Activated B cell treated with CpG ODN at 0.5 μM for 24 hours (primary cell): Measurements from ENCODE around the gene CRIP3. TPM values are rescaled to one million over a fixed set of nuclear protein-coding genes. Genes with fewer than 3 reads are reported as not detected.

Experiments
- ATAC-seq: fragments of 200-7000 bp; cut with Tn5 transposase; one replicate; pipeline ENCODE4 v1.10.0; 2021; ENCODE audit warnings: low read depth, mild to moderate bottlenecking, moderate library complexity
- CTCF ChIA-PET: fragments of 350-600 bp; sonication (Branson Sonifier 250); formaldehyde crosslinking; loops from one replicate; lab custom pipeline; 2021; ENCODE audit warnings: antibody characterized with exemption; lab: Charles Lee
- POLR2A ChIA-PET: fragments of 350-600 bp; sonication (Branson Sonifier 250); formaldehyde crosslinking; loops from one replicate; lab custom pipeline; 2021; ENCODE audit warnings: antibody characterized with exemption; lab: Charles Lee
- DNase-seq: peaks from one replicate; pipeline ENCODE4 v3.0.0; 2022
- H3K27ac Mint-ChIP-seq: one replicate; pipeline ENCODE4 v1.8.0; 2020; ENCODE audit warnings: mixed read lengths
- H3K27me3 Mint-ChIP-seq: one replicate; pipeline ENCODE4 v1.8.0; 2021; ENCODE audit warnings: mixed read lengths
- H3K36me3 Mint-ChIP-seq: one replicate; pipeline ENCODE4 v1.8.0; 2021; ENCODE audit warnings: low read depth, mixed read lengths
- H3K4me1 Mint-ChIP-seq: one replicate; pipeline ENCODE4 v1.8.0; 2021; ENCODE audit warnings: mixed read lengths
- H3K4me3 Mint-ChIP-seq: one replicate; pipeline ENCODE4 v1.8.0; 2020; ENCODE audit warnings: mild to moderate bottlenecking, mixed read lengths
- H3K9me3 Mint-ChIP-seq: one replicate; pipeline ENCODE4 v1.8.0; 2020; ENCODE audit warnings: mixed read lengths
- CTCF ChIP-seq: fragments of 200-600 bp; IDR thresholded peaks from one replicate; pipeline ENCODE4 v1.8.0; 2022; ENCODE audit warnings: antibody characterized with exemption, mild to moderate bottlenecking
- intact Hi-C: fragments of 100-400 bp; cut with micrococcal nuclease; formaldehyde crosslinking; loops from one replicate; pipeline ENCODE4 v1.15.1; 2024
- total RNA-seq: library from RNA; stranded (reverse); gene quantifications from 2 replicates; pipeline ENCODE4 v1.2.3, GENCODE V29; 2022

Gene CRIP3
- total RNA-seq, 1 donor from 2014 or later: 49.9 TPM

GRCh38 chr6:43262780-43263313 is 45.8 kb downstream of the CRIP3 start:
- H3K36me3 Mint-ChIP-seq: no peaks in the 10 kb centered on the region
- H3K4me1 Mint-ChIP-seq: peaks cover 6% of the 10 kb centered on the region
- no peak overlapping the region for H3K27ac Mint-ChIP-seq
- no peak overlapping the region for H3K4me3 Mint-ChIP-seq
- intact Hi-C loops: loop anchor here (1.0 to 2.0 kb wide), 6 partner anchors 45 to 243 kb away; partner anchors contain the start of genes CRIP3 and DLK2
- POLR2A ChIA-PET: interaction anchor here (0.5 to 0.6 kb wide), 3 partner anchors 244 to 1577 kb away, joined by 3 to 6 read pairs (median 5); partner anchors contain the start of gene CNPY3
- H3K27me3 Mint-ChIP-seq: no peaks in the 10 kb centered on the region
- no peak for TF ChIP-seq CTCF
- ATAC-seq (no peak), DNase-seq (no peak)
- CTCF ChIA-PET: interaction anchor here (1.0 to 3.7 kb wide), 10 partner anchors 45 to 244 kb away, joined by 3 to 24 read pairs (median 8); partner anchors contain the start of gene CRIP3
- H3K9me3 Mint-ChIP-seq: no peaks in the 10 kb centered on the region

GRCh38 chr6:43262000-43262779 is 46.4 kb downstream of the CRIP3 start:
- no peak for TF ChIP-seq CTCF
- H3K4me3 Mint-ChIP-seq: no peak overlapping the region
- H3K36me3 Mint-ChIP-seq: no peaks in the 10 kb centered on the region
- H3K27me3 Mint-ChIP-seq: peaks cover 3% of the 10 kb centered on the region
- intact Hi-C loops: loop anchor here (2.0 kb wide), 1 partner anchor 193 kb away; the partner anchor contains the start of gene DLK2
- H3K9me3 Mint-ChIP-seq: no peaks in the 10 kb centered on the region
- ATAC-seq (no peak), DNase-seq (no peak)
- ChIA-PET POLR2A (no interaction called here), CTCF (interaction anchor here (0.9 to 3.7 kb wide), 9 partner anchors 73 to 244 kb away, joined by 3 to 24 read pairs (median 4); no protein-coding TSS in a partner anchor)
- peaks cover 6% of the 10 kb centered on the region for H3K4me1 Mint-ChIP-seq
- no peak overlapping the region for H3K27ac Mint-ChIP-seq

GRCh38 chr6:43261198-43261597 is 47.4 kb downstream of the CRIP3 start:
- Mint-ChIP-seq H3K4me3 (no peak overlapping the region), H3K9me3 (no peaks in the 10 kb centered on the region), H3K27ac (no peak overlapping the region), H3K36me3 (no peaks in the 10 kb centered on the region), H3K4me1 (peaks cover 6% of the 10 kb centered on the region), H3K27me3 (peaks cover 3% of the 10 kb centered on the region)
- intact Hi-C loops: no loop called here
- no peak for DNase-seq
- ChIA-PET CTCF (interaction anchor here (0.7 to 3.7 kb wide), 5 partner anchors 77 to 219 kb away, joined by 3 to 20 read pairs (median 4); no protein-coding TSS in a partner anchor), POLR2A (no interaction called here)
- no peak for ATAC-seq
- TF ChIP-seq CTCF: no peak

GRCh38 chr6:43260791-43261190 is 47.8 kb downstream of the CRIP3 start:
- CTCF ChIA-PET: interaction anchor here (2.1 kb wide), 1 partner anchor 95 kb away, joined by 6 read pairs; no protein-coding TSS in a partner anchor
- peaks cover 3% of the 10 kb centered on the region for H3K27me3 Mint-ChIP-seq
- no peak for ATAC-seq

More at GRCh38 chr6:43260791-43261190, 47.8 kb downstream of the CRIP3 start:
- no peak for DNase-seq
- TF ChIP-seq CTCF: no peak
- Mint-ChIP-seq H3K4me1 (peaks cover 6% of the 10 kb centered on the region), H3K36me3 (no peaks in the 10 kb centered on the region), H3K4me3 (no peak overlapping the region), H3K27ac (no peak overlapping the region), H3K9me3 (no peaks in the 10 kb centered on the region)
- POLR2A ChIA-PET: no interaction called here
- intact Hi-C loops: no loop called here
